ENCODE measurements around the gene SH2D2A. TPM values are rescaled to one million over a fixed set of nuclear protein-coding genes. Genes with fewer than 3 reads are reported as not detected.
A peak's percentile ranks its signal among the peaks of the same experiment; 100 is the strongest.

The SH2D2A gene
- total RNA-seq, 1 experiment from 2014 or later, result 2.9 TPM

- DNase-seq, result no peak
- no peak overlapping the region for H3K4me3 Mint-ChIP-seq (ENCODE audit: low read depth, unreplicated experiment)
- TSS peak; percentile 23 for BruUV-seq (replicated peaks)
- H3K27ac Mint-ChIP-seq (ENCODE audit: unreplicated experiment), result no peak overlapping the region
- H3K27me3 Mint-ChIP-seq (ENCODE audit: unreplicated experiment), result no peaks in the 10 kb centered on the region
- no peak for TF ChIP-seq CTCF (IDR thresholded peaks at IDR 0.05; ENCODE audit: unreplicated experiment)
- no peaks in the 10 kb centered on the region for H3K4me1 Mint-ChIP-seq (ENCODE audit: low read depth, unreplicated experiment)
- no peaks in the 10 kb centered on the region for H3K9me3 Mint-ChIP-seq (ENCODE audit: low read depth, unreplicated experiment)
- CTCF ChIA-PET, result interaction anchor here (0.6 kb wide), 1 partner anchor 1918 kb away, joined by 6 read pairs; no protein-coding TSS in a partner anchor
- peaks cover 44% of the 10 kb centered on the region for H3K36me3 Mint-ChIP-seq (ENCODE audit: insufficient read depth, unreplicated experiment)
- intact Hi-C loops (cut with micrococcal nuclease; ENCODE audit: unreplicated experiment), result no loop called here
Observed at GRCh38 chr1:156786640-156787039, 30.0 kb downstream of the SH2D2A start.

GRCh38 chr1:156785458-156785857 lies 31.2 kb downstream of the SH2D2A start:
- Mint-ChIP-seq H3K4me3 (ENCODE audit: low read depth, unreplicated experiment) (no peak overlapping the region), H3K27ac (ENCODE audit: unreplicated experiment) (no peak overlapping the region), H3K36me3 (ENCODE audit: insufficient read depth, unreplicated experiment) (peaks cover 45% of the 10 kb centered on the region), H3K27me3 (ENCODE audit: unreplicated experiment) (no peaks in the 10 kb centered on the region), H3K4me1 (ENCODE audit: low read depth, unreplicated experiment) (peaks cover 10% of the 10 kb centered on the region), H3K9me3 (ENCODE audit: low read depth, unreplicated experiment) (no peaks in the 10 kb centered on the region)
- BruUV-seq (replicated peaks), result no TSS peak
- TF ChIP-seq CTCF (IDR thresholded peaks at IDR 0.05; ENCODE audit: unreplicated experiment), result no peak
- intact Hi-C loops (cut with micrococcal nuclease; ENCODE audit: unreplicated experiment), result no loop called here
- CTCF ChIA-PET, result interaction anchor here (0.7 kb wide), 1 partner anchor 393 kb away, joined by 3 read pairs; no protein-coding TSS in a partner anchor
- no peak for DNase-seq

- CTCF ChIA-PET, result interaction anchor here (0.7 kb wide), 1 partner anchor 297 kb away, joined by 3 read pairs; no protein-coding TSS in a partner anchor
- Mint-ChIP-seq H3K27ac (ENCODE audit: unreplicated experiment) (no peak overlapping the region), H3K4me3 (ENCODE audit: low read depth, unreplicated experiment) (no peak overlapping the region), H3K36me3 (ENCODE audit: insufficient read depth, unreplicated experiment) (peaks cover 45% of the 10 kb centered on the region), H3K27me3 (ENCODE audit: unreplicated experiment) (no peaks in the 10 kb centered on the region), H3K4me1 (ENCODE audit: low read depth, unreplicated experiment) (peaks cover 26% of the 10 kb centered on the region), H3K9me3 (ENCODE audit: low read depth, unreplicated experiment) (no peaks in the 10 kb centered on the region)
- intact Hi-C loops (cut with micrococcal nuclease; ENCODE audit: unreplicated experiment), result no loop called here
- BruUV-seq (replicated peaks), result no TSS peak
- DNase-seq, result no peak
- no peak for TF ChIP-seq CTCF (IDR thresholded peaks at IDR 0.05; ENCODE audit: unreplicated experiment)
Observed at GRCh38 chr1:156781585-156782186, 35.0 kb downstream of the SH2D2A start.

- no peak for TF ChIP-seq CTCF (IDR thresholded peaks at IDR 0.05; ENCODE audit: unreplicated experiment)
- CTCF ChIA-PET, result no interaction called here
- intact Hi-C loops (cut with micrococcal nuclease; ENCODE audit: unreplicated experiment), result no loop called here
- Mint-ChIP-seq H3K4me1 (ENCODE audit: low read depth, unreplicated experiment) (peaks cover 41% of the 10 kb centered on the region), H3K4me3 (ENCODE audit: low read depth, unreplicated experiment) (no peak overlapping the region), H3K36me3 (ENCODE audit: insufficient read depth, unreplicated experiment) (peaks cover 45% of the 10 kb centered on the region), H3K9me3 (ENCODE audit: low read depth, unreplicated experiment) (no peaks in the 10 kb centered on the region), H3K27ac (ENCODE audit: unreplicated experiment) (no peak overlapping the region), H3K27me3 (ENCODE audit: unreplicated experiment) (no peaks in the 10 kb centered on the region)
- no TSS peak for BruUV-seq (replicated peaks)
- DNase-seq, result no peak
Observed at GRCh38 chr1:156777573-156777972, 39.1 kb downstream of the SH2D2A start.

Data from Calu3 (cell line).